ENCODE measurements around the gene ZNF385B. TPM values are rescaled to one million over a fixed set of nuclear protein-coding genes. Genes with fewer than 3 reads are reported as not detected.

Gene ZNF385B
- polyA plus RNA-seq, 1 of the 3 experiments (the other 2 are of a cell fraction) = 0.16 TPM

GRCh38 chr2:179910735-179911113 is 49.3 kb upstream of the ZNF385B start:
- Histone ChIP-seq H3K4me3 (ENCODE audit: low read depth in 2 of 2, low read length in 1 of 2) (no peak overlapping the region), H3K9me3 (no peaks in the 10 kb centered on the region), H3K27me3 (ENCODE audit: insufficient read depth) (no peaks in the 10 kb centered on the region), H3K4me2 (no peak overlapping the region), H4K20me1 (ENCODE audit: insufficient read depth) (no peaks in the 10 kb centered on the region), H3K9me2 (no peaks in the 10 kb centered on the region), H3K27ac (ENCODE audit: low read depth in 2 of 2, low read length in 1 of 2) (no peak overlapping the region), H2AFZ (ENCODE audit: low read depth) (no peak overlapping the region), H3F3A (replicated peaks; ENCODE audit: insufficient read depth) (no peaks in the 10 kb centered on the region), H3K4me1 (ENCODE audit: control insufficient read depth in 1 of 2, insufficient read depth in 2 of 2, low read depth in 1 of 2, low read length in 1 of 2) (no peaks in the 10 kb centered on the region), H3K79me2 (ENCODE audit: insufficient read depth) (no peaks in the 10 kb centered on the region), H3K36me3 (replicated peaks in 1 of 2; ENCODE audit: control insufficient read depth in 1 of 2, insufficient read depth in 2 of 2, low read length in 1 of 2) (no peaks in the 10 kb centered on the region), H3K9ac (no peak overlapping the region)
- TF ChIP-seq USF2 (IDR thresholded peaks at IDR 0.05; ENCODE audit: borderline replicate concordance, low read depth, low read length) (no peak), NRF1 (IDR thresholded peaks at IDR 0.05; ENCODE audit: low read depth, low read length) (no peak), PBX3 (IDR thresholded peaks at IDR 0.05) (no peak), MEF2A (IDR thresholded peaks at IDR 0.05; ENCODE audit: borderline replicate concordance, low read depth) (no peak), ZBTB33 (IDR thresholded peaks at IDR 0.05; ENCODE audit: borderline replicate concordance, low read depth) (no peak), FOXJ3 (CRISPR knock-in tag; IDR thresholded peaks at IDR 0.05) (no peak), CHD2 (IDR thresholded peaks at IDR 0.05; ENCODE audit: low read length, partially characterized antibody) (no peak), TCF12 (IDR thresholded peaks at IDR 0.05) (no peak), ELF1 (IDR thresholded peaks at IDR 0.05) (no peak), MXI1 (IDR thresholded peaks at IDR 0.05; ENCODE audit: low read depth, low read length) (no peak)
- CTCF ChIA-PET = no interaction called here
- DNase-seq = no peak
- POLR2A ChIA-PET = no interaction called here
- WGBS (ENCODE audit: low lambda C conversion rate) = 50% methylated on average over 3 of the region's 3 CpGs

GRCh38 chr2:179909845-179910734 is 48.7 kb upstream of the ZNF385B start:
- Histone ChIP-seq H3K27ac (ENCODE audit: low read depth in 2 of 2, low read length in 1 of 2) (no peak overlapping the region), H3K9me2 (no peaks in the 10 kb centered on the region), H3K4me2 (no peak overlapping the region), H3K9ac (no peak overlapping the region), H3K36me3 (replicated peaks in 1 of 2; ENCODE audit: control insufficient read depth in 1 of 2, insufficient read depth in 2 of 2, low read length in 1 of 2) (no peaks in the 10 kb centered on the region), H3K4me1 (ENCODE audit: control insufficient read depth in 1 of 2, insufficient read depth in 2 of 2, low read depth in 1 of 2, low read length in 1 of 2) (no peaks in the 10 kb centered on the region), H3K79me2 (ENCODE audit: insufficient read depth) (no peaks in the 10 kb centered on the region), H2AFZ (ENCODE audit: low read depth) (no peak overlapping the region), H3K9me3 (no peaks in the 10 kb centered on the region), H4K20me1 (ENCODE audit: insufficient read depth) (no peaks in the 10 kb centered on the region), H3F3A (replicated peaks; ENCODE audit: insufficient read depth) (no peaks in the 10 kb centered on the region), H3K27me3 (ENCODE audit: insufficient read depth) (no peaks in the 10 kb centered on the region), H3K4me3 (ENCODE audit: low read depth in 2 of 2, low read length in 1 of 2) (no peak overlapping the region)
- ChIA-PET POLR2A (no interaction called here), CTCF (no interaction called here)
- no peak for TF ChIP-seq ELF1 (IDR thresholded peaks at IDR 0.05)
- no peak for TF ChIP-seq CTCF (IDR thresholded peaks at IDR 0.05)
- TF ChIP-seq TCF12 (IDR thresholded peaks at IDR 0.05) = no peak
- TF ChIP-seq EP300 (IDR thresholded peaks at IDR 0.05; ENCODE audit: borderline replicate concordance in 1 of 2, low read depth in 1 of 2, low read length in 1 of 2) = no peak
- 63% methylated on average over 6 of the region's 6 CpGs for WGBS (ENCODE audit: low lambda C conversion rate)
- no peak for DNase-seq
